ENCODE measurements around the gene CSTB. TPM values are rescaled to one million over a fixed set of nuclear protein-coding genes. Genes with fewer than 3 reads are reported as not detected.

Gene CSTB
- total RNA-seq, 1 donor from 2014 or later: 27.7 TPM

DNA sequence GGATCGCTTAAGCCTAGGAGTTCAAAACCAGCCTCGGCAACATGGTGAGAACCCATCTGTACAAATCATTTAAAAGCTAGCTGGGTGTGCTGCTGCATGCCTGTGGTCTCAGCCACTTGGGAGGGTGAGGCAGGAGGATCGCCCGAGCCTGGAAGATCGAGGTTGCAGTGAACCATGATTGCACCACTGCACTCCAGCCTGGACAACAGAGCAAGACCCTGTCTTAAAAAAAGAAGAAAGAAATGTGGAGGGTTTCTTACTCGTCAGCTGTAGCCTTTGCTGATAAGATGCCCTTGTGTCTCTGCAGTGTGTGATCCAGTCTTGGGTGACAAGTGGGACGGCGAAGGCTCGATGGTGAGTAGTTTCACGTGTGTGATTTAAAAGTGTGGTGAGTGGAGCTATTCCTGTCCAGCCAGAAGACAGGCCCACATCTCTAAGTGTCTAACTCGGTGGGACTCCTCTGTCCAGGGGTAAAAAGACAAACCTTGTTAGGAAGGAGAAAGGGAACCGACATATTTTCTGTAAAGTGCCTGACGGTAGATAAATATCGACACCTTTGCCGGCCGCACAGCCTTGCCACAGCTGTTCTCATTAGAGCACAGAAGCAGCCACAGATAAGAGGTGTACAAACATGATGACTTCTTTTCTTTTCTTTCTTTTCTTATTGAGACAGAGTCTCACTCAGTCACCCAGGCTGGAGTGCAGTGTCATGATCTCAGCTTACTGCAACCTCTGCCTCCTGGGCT is 30.2 kb downstream of the CSTB start:
- H3K27me3 ChIP-seq (ENCODE audit: insufficient read depth, low read length): no peaks in the 10 kb centered on the region
- H3K4me3 ChIP-seq (ENCODE audit: insufficient read depth, low read depth, low read length): no peak overlapping the region
- TF ChIP-seq, protein P1, sequence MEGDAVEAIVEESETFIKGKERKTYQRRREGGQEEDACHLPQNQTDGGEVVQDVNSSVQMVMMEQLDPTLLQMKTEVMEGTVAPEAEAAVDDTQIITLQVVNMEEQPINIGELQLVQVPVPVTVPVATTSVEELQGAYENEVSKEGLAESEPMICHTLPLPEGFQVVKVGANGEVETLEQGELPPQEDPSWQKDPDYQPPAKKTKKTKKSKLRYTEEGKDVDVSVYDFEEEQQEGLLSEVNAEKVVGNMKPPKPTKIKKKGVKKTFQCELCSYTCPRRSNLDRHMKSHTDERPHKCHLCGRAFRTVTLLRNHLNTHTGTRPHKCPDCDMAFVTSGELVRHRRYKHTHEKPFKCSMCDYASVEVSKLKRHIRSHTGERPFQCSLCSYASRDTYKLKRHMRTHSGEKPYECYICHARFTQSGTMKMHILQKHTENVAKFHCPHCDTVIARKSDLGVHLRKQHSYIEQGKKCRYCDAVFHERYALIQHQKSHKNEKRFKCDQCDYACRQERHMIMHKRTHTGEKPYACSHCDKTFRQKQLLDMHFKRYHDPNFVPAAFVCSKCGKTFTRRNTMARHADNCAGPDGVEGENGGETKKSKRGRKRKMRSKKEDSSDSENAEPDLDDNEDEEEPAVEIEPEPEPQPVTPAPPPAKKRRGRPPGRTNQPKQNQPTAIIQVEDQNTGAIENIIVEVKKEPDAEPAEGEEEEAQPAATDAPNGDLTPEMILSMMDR (IDR thresholded peaks at IDR 0.05; ENCODE audit: insufficient read depth, low read depth, low read length): no peak
- no peak for TF ChIP-seq EZH2 (IDR thresholded peaks at IDR 0.05; ENCODE audit: insufficient read depth, low read length)
- H3K4me1 Mint-ChIP-seq (ENCODE audit: low read depth, unreplicated experiment): no peaks in the 10 kb centered on the region
- peaks cover 15% of the 10 kb centered on the region for H3K36me3 ChIP-seq (ENCODE audit: insufficient read depth, low read length)
- H2AFZ ChIP-seq (ENCODE audit: low read depth, low read length): no peak overlapping the region
- H3K4me3 Mint-ChIP-seq (ENCODE audit: unreplicated experiment): no peak overlapping the region
- no peak overlapping the region for H3K27ac ChIP-seq (ENCODE audit: low read depth, low read length)
- no peaks in the 10 kb centered on the region for H3K27me3 Mint-ChIP-seq (ENCODE audit: low read depth, unreplicated experiment)
- no peak overlapping the region for H3K27ac Mint-ChIP-seq (ENCODE audit: unreplicated experiment)
- no peaks in the 10 kb centered on the region for H3K4me1 ChIP-seq (ENCODE audit: insufficient read depth, low read length)
- no peaks in the 10 kb centered on the region for H3K79me2 ChIP-seq (ENCODE audit: insufficient read depth, low read length)
- no peak for DNase-seq (ENCODE audit: low read depth)
- no peak overlapping the region for H3K4me2 ChIP-seq (ENCODE audit: low read length)
- no peaks in the 10 kb centered on the region for H3K9me3 Mint-ChIP-seq (ENCODE audit: unreplicated experiment)
- H3K36me3 Mint-ChIP-seq (ENCODE audit: low read depth, unreplicated experiment): peaks cover 24% of the 10 kb centered on the region
- H3K9me3 ChIP-seq (ENCODE audit: insufficient read depth, low read depth, low read length): no peaks in the 10 kb centered on the region
- FAIRE-seq: no peak
- peaks cover 38% of the 10 kb centered on the region for H4K20me1 ChIP-seq (ENCODE audit: insufficient read depth, low read length)
- no peak overlapping the region for H3K9ac ChIP-seq (ENCODE audit: low read length)

DNA sequence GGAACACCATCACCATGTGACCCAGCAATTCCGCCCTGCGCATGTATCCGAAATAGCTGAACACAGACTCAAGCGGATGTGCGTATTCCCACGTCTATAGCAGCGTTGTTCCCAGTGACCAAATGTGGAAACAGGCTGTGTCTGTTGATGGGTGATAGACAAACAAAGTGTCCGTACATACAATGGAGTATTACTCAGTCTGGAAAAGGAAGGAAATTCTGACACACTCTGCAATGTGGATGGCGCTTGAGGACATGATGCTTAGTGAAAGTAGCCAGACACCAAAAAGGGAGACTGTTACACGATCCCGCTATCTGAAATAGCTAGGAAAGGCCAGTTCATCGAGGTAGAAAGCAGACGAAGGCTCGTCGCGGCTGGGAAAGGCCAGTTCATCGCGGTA is 31.4 kb downstream of the CSTB start:
- no peak overlapping the region for H3K4me2 ChIP-seq (ENCODE audit: low read length)
- peaks cover 41% of the 10 kb centered on the region for H4K20me1 ChIP-seq (ENCODE audit: insufficient read depth, low read length)
- H2AFZ ChIP-seq (ENCODE audit: low read depth, low read length): no peak overlapping the region
- FAIRE-seq: no peak
- H3K27me3 ChIP-seq (ENCODE audit: insufficient read depth, low read length): no peaks in the 10 kb centered on the region
- no peak overlapping the region for H3K27ac ChIP-seq (ENCODE audit: low read depth, low read length)
- H3K4me3 ChIP-seq (ENCODE audit: insufficient read depth, low read depth, low read length): no peak overlapping the region
- H3K9ac ChIP-seq (ENCODE audit: low read length): no peak overlapping the region
- H3K9me3 ChIP-seq (ENCODE audit: insufficient read depth, low read depth, low read length): no peaks in the 10 kb centered on the region
- H3K4me1 Mint-ChIP-seq (ENCODE audit: low read depth, unreplicated experiment): no peaks in the 10 kb centered on the region
- H3K36me3 Mint-ChIP-seq (ENCODE audit: low read depth, unreplicated experiment): peaks cover 29% of the 10 kb centered on the region
- H3K27me3 Mint-ChIP-seq (ENCODE audit: low read depth, unreplicated experiment): no peaks in the 10 kb centered on the region
- DNase-seq (ENCODE audit: low read depth): no peak
- H3K79me2 ChIP-seq (ENCODE audit: insufficient read depth, low read length): no peaks in the 10 kb centered on the region
- TF ChIP-seq EZH2 (IDR thresholded peaks at IDR 0.05; ENCODE audit: insufficient read depth, low read length): no peak
- TF ChIP-seq, protein P1 (IDR thresholded peaks at IDR 0.05; ENCODE audit: insufficient read depth, low read depth, low read length): no peak
- no peaks in the 10 kb centered on the region for H3K4me1 ChIP-seq (ENCODE audit: insufficient read depth, low read length)
- no peak overlapping the region for H3K27ac Mint-ChIP-seq (ENCODE audit: unreplicated experiment)
- no peaks in the 10 kb centered on the region for H3K9me3 Mint-ChIP-seq (ENCODE audit: unreplicated experiment)
- H3K36me3 ChIP-seq (ENCODE audit: insufficient read depth, low read length): peaks cover 15% of the 10 kb centered on the region
- H3K4me3 Mint-ChIP-seq (ENCODE audit: unreplicated experiment): no peak overlapping the region

DNA sequence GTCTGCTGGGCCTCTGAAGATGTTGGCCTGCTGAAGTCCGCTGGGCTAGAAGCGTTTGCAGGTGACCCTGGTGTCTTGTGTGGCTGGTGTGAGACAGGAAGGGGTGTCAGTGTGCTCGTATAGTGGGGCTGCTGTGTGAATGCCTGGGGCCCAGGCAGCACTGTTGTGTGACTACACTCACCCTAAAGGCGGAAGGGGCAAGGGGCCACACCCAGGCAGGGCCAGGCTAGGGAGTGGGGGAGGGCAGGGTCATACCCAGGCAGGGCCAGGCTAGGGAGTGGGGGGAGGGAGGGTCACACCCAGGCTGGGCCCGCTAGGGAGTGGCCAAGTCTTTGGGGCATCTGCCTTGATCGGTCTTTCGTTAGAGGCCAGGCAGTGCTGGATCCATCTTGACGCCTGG is 32.2 kb downstream of the CSTB start:
- peaks cover 48% of the 10 kb centered on the region for H4K20me1 ChIP-seq (ENCODE audit: insufficient read depth, low read length)
- no peak overlapping the region for H3K4me2 ChIP-seq (ENCODE audit: low read length)
- H3K36me3 ChIP-seq (ENCODE audit: insufficient read depth, low read length): peaks cover 15% of the 10 kb centered on the region
- H3K4me1 ChIP-seq (ENCODE audit: insufficient read depth, low read length): no peaks in the 10 kb centered on the region
- H3K36me3 Mint-ChIP-seq (ENCODE audit: low read depth, unreplicated experiment): peaks cover 30% of the 10 kb centered on the region
- H3K9ac ChIP-seq (ENCODE audit: low read length): no peak overlapping the region
- DNase-seq (ENCODE audit: low read depth) (no peak), FAIRE-seq (no peak)
- H3K9me3 Mint-ChIP-seq (ENCODE audit: unreplicated experiment): no peaks in the 10 kb centered on the region
- no peak overlapping the region for H3K4me3 Mint-ChIP-seq (ENCODE audit: unreplicated experiment)
- H3K4me1 Mint-ChIP-seq (ENCODE audit: low read depth, unreplicated experiment): peaks cover 2% of the 10 kb centered on the region
- TF ChIP-seq, protein P1 (IDR thresholded peaks at IDR 0.05; ENCODE audit: insufficient read depth, low read depth, low read length): no peak
- TF ChIP-seq EZH2 (IDR thresholded peaks at IDR 0.05; ENCODE audit: insufficient read depth, low read length): no peak
- no peak overlapping the region for H3K27ac Mint-ChIP-seq (ENCODE audit: unreplicated experiment)
- no peaks in the 10 kb centered on the region for H3K27me3 ChIP-seq (ENCODE audit: insufficient read depth, low read length)
- no peaks in the 10 kb centered on the region for H3K27me3 Mint-ChIP-seq (ENCODE audit: low read depth, unreplicated experiment)
- H3K79me2 ChIP-seq (ENCODE audit: insufficient read depth, low read length): no peaks in the 10 kb centered on the region
- no peaks in the 10 kb centered on the region for H3K9me3 ChIP-seq (ENCODE audit: insufficient read depth, low read depth, low read length)
- no peak overlapping the region for H3K27ac ChIP-seq (ENCODE audit: low read depth, low read length)
- no peak overlapping the region for H2AFZ ChIP-seq (ENCODE audit: low read depth, low read length)
- H3K4me3 ChIP-seq (ENCODE audit: insufficient read depth, low read depth, low read length): no peak overlapping the region
